Hepatocyte (in vitro differentiated cells): ENCODE results near the gene EVI5L.

ENCODE experiments used
- CTCF ChIP-seq: fragments of 200-600 bp; sonication (generic); IDR thresholded peaks from 2 replicates; pipeline ENCODE4 v1.5.1; 2016; ENCODE audit warnings: antibody characterized with exemption, mild to moderate bottlenecking; ENCODE audit not compliant: poor library complexity
- EZH2phosphoT487 ChIP-seq: fragments of 200-600 bp; sonication (generic); IDR thresholded peaks from one replicate; pipeline ENCODE4 v1.6.1; 2018; ENCODE audit warnings: antibody characterized with exemption, mild to moderate bottlenecking, low read depth, moderate library complexity; ENCODE audit not compliant: unreplicated experiment, severe bottlenecking

GRCh38 chr19:7855426-7856108 is 25.5 kb downstream of the EVI5L start:
- TF ChIP-seq CTCF (no peak), EZH2phosphoT487 (no peak)
